ENCODE results near the gene SIGMAR1.
A peak's percentile ranks its signal among the peaks of the same experiment; 100 is the strongest.
"Not testable (repeated sequence)": the region's sequence is repeated elsewhere in the genome, so short reads cannot be mapped to it uniquely, and the experiment has no call there.

The SIGMAR1 gene

DNA sequence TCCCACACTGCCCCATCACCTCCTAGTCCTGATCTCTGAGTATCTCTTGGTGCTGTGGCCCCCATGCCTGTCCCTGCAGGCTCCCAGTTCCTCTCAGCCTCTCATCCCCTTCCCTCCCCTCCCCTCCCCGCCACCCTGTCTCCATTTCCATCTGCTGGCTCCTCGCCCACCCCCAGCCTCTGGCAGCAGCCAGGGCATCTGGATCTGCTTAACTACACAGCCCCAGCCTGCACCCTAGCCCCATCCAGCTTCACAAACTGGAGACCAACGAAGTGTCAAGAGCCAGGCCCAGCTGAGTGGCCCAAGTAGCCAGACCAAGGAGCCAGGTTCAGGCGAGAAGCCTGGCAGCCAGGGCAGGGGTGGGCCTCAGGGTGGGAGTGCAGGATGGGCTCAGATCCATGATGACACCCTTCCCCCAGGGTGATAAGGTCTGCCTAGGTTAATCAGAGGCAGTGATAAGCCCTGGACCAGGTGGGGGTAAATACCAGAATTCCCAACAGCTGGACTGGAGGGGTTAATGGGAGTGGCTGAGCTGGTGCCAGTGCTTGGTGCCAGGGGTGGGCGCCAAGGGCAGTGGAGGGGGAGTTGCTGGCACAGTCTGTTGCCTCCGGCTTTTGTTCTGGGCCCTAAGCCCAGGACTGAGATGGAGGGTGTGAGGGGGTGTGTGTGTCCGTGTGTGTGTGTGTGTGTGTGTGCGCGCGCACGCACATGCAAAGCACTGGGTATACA lies 16.9 kb upstream of the SIGMAR1 start:
- peak; percentile 76 for DNase-seq (ENCODE audit: low read depth, low spot score)

- peak; percentile 44 for DNase-seq (ENCODE audit: low read depth, low spot score)
Measured at GRCh38 chr9:34653151-34654072, 15.8 kb upstream of the SIGMAR1 start.

- DNase-seq (ENCODE audit: low read depth, low spot score), result no peak
Measured at GRCh38 chr9:34652602-34653000, 15.0 kb upstream of the SIGMAR1 start.

DNA sequence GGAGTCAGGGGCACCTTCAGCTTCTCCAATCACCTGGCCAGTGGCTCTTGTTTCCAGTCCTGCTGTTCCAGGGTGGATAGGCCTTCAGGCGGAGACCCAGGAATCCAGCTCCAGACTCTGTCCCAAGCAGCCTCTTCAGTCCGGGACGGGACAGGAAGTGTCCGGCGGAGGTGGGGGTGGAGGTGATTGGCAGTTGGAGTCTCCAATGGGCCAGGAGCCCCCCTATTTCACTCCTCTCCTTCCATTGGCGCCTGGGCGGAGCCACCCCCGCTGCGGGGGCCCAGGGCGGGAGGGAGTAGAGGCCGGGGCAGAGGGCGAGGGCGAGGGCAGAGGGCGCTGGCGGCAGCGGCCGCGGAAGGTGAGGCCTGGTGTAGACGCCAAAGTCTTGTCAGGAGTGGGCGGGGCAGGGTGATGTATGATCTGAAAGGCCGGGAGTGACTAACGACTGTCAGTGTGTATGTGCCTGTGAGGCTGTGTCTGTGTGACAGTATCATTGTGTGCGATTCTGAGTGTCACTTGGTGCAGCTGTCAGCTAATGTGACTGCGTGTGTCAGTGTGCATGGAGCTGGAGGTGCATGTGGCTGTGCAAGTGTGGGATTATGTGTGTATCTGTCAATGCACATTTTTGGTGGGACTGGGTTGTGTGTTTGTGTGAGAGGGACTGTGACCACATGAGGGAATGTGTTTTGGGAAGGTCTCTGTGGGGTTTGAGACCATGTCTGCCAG lies 14.5 kb upstream of the SIGMAR1 start, which contains the start of gene IL11RA:
TSS of gene IL11RA (plus strand) at position 310 of the 726 bp plus-strand sequence. CDS start 3,033 bp downstream, outside the sequence.
- DNase-seq (ENCODE audit: low read depth, low spot score), result peak; percentile 81

DNA sequence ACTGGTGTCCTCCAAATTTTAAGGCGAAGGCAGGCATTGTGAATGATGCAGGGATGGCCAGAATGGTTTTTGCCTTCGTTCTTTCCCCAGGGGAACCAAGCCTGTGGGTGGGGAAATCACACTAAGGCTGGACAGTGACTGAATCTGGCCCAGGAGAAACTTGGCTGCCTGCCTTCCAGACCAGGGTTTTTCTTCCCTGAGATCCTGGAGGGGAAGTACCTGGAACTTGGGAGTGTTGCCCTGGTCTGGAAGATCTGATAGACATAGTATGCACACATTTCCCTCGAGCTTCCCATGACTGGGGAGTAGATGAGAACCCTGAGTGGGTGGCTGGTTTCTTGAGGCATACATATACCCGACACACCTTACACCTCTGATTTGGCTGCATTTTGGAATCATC lies 13.7 kb upstream of the SIGMAR1 start:
- peak; percentile 42 for DNase-seq (ENCODE audit: low read depth, low spot score)

GRCh38 chr9:34650816-34651215 lies 13.2 kb upstream of the SIGMAR1 start:
- DNase-seq (ENCODE audit: low read depth, low spot score), result peak; percentile 85

GRCh38 chr9:34648673-34649072 lies 11.1 kb upstream of the SIGMAR1 start:
- DNase-seq (ENCODE audit: low read depth, low spot score), result no peak

DNA sequence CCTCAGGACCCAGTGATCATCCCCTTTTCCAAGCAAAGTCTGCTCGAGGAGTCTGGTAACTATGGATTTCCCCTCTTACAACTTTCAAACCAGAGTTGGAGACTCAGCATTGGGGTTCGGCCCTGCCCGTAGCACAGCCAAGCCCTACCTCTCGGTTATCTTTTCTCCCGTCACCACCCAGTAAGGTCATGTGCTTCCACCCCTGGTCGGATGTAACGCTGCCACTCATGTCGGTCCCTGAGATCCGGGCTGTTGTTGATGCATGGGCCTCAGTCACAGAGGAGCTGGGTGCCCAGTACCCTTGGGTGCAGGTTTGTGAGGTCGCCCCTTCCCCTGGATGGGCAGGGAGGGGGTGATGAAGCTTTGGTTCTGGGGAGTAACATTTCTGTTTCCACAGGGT lies 10.1 kb upstream of the SIGMAR1 start:
- DNase-seq (ENCODE audit: low read depth, low spot score), result no peak

DNA sequence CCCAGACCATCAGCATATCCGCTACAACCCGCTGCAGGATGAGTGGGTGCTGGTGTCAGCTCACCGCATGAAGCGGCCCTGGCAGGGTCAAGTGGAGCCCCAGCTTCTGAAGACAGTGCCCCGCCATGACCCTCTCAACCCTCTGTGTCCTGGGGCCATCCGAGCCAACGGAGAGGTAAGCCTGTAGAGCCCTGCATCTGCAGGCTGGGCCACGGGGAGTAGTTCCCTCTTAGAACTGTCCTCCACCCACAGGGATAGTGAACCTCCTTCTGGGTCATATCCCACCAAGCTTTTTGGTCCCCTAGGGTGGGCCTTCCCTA lies 9.5 kb upstream of the SIGMAR1 start:
- DNase-seq (ENCODE audit: low read depth, low spot score), result no peak

DNA sequence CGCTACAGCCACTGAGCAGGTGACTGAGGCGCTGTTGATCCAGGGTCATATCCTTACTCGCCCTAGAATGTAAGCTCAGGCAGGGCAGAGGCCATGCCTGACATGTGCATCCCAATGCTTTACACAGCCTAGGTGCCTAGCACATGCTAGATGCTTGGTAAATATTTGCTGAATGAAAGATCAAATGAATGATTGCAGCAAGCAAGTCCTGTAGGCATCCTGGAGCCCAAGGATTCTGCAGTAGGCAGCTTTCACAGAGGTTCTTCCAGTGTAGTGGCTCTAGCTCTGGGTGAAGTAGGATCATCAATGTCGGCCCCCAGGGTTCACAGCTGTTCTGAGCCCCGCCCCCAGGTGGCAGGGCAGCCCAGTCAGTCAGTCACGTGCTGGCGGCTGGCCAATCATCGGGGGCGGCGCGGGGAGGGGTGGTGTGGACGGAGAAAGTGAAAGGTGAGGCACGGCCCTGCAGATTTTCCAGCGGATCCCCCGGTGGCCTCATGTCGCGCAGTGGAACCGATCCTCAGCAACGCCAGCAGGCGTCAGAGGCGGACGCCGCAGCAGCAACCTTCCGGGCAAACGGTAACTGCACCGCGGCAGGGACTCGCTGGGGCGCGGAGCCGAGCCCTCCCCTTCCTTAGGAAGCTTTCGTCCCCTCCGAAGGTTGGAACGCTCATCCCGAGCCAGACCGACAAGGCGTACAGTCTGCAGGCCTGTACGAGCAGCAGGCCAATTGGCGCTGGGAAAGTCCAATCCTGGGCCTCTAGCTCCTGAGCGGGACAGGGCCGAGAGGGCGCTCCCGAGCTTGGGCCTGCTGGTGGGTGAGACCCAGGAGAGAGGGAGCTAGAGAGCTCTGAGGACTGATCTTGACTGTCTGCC lies 8.9 kb upstream of the SIGMAR1 start, which contains the start of gene GALT:
TSS of gene GALT (plus strand) at position 465 of the 873 bp plus-strand sequence. CDS start at position 495, 30 bp downstream.
- peak; percentile 93 for DNase-seq (ENCODE audit: low read depth, low spot score)

DNA sequence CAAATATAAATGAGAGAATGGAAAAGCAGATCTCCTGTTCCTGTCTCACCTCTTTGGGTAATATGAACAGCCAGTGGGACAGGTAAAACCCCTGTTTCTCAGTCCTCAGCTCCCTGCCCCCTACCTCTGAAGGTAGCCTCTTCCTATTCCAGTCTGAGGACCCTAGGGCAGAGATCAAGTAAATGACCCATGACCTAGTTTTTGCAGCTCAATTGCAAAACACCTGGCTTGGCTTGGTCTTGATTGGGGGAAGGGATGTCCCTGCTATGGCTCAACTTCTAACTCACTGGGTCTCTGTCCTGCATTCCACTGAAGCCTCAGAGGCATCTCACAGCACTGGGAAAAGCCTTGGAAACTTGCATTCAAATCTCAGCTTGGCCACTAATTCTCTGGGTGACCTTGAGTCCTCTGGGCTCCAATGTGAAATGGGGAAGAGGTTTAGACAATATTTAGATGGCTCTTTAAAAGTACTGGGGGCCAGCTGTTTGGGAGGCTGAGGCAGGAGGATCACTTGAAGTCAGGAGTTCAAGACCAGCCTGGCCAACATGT lies 7.3 kb upstream of the SIGMAR1 start:
- DNase-seq (ENCODE audit: low read depth, low spot score), result no peak

DNA sequence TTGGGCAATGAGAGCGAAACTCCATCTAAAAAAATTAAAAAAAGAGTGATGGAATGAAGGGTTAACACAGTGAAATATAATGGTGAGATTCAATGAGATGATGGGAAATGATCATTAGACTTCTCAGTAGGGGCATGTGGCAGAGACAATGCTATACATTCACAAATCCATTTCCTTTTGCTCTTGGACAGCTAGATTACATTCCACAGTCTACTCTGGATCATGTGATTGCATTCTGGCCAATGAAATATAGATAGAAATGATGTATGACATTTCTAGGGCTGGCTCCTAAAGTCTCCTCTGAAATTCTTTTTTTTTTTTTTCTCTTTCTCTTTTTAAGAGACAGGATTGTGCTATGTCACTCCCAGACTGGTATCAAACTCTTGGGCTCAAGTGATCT lies 5.1 kb upstream of the SIGMAR1 start:
- DNase-seq (ENCODE audit: low read depth, low spot score), result no peak

DNA sequence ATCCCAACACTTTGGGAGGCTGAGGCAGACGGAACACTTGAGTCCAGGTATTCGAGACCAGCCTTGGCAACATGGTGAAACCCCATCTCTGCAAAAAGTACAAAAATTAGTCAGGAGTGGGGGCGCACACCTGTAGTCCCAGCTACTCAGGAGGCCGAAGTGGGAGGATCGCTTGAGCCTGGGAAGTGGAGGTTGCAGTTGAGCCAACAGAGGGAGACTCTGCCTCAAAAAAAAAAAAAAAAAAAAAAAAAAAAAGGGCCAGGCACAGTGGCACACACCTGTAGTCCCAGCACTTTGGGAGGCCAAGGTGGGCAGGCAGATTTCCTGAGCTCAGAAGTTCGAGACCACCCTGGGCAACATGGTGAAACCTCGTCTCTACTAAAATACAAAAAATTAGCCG lies 1.7 kb upstream of the SIGMAR1 start:
- DNase-seq (ENCODE audit: low read depth, low spot score), result not testable (repeated sequence)

GRCh38 chr9:34638138-34638445 lies 505 bp upstream of the SIGMAR1 start:
- DNase-seq (ENCODE audit: low read depth, low spot score), result no peak

GRCh38 chr9:34636791-34637355 lies 714 bp downstream of the SIGMAR1 start:
- no peak for DNase-seq (ENCODE audit: low read depth, low spot score)

GRCh38 chr9:34635556-34635955 lies 2.0 kb downstream of the SIGMAR1 start:
- no peak for DNase-seq (ENCODE audit: low read depth, low spot score)

- DNase-seq (ENCODE audit: low read depth, low spot score), result no peak
Measured at GRCh38 chr9:34634551-34635248, 2.9 kb downstream of the SIGMAR1 start.

- DNase-seq (ENCODE audit: low read depth, low spot score), result peak; percentile 79
Measured at GRCh38 chr9:34633851-34634550, 3.6 kb downstream of the SIGMAR1 start.

- DNase-seq (ENCODE audit: low read depth, low spot score), result no peak
Measured at GRCh38 chr9:34633166-34633565, 4.4 kb downstream of the SIGMAR1 start.

All from astrocyte of the hippocampus (primary cell).